Islet precursor cell (in vitro differentiated cells): ENCODE measurements around the gene SIX2.

Experiments
- DNase-seq: peaks from one replicate; pipeline ENCODE4 v3.0.0-alpha.2; 2018

Gene SIX2

DNA sequence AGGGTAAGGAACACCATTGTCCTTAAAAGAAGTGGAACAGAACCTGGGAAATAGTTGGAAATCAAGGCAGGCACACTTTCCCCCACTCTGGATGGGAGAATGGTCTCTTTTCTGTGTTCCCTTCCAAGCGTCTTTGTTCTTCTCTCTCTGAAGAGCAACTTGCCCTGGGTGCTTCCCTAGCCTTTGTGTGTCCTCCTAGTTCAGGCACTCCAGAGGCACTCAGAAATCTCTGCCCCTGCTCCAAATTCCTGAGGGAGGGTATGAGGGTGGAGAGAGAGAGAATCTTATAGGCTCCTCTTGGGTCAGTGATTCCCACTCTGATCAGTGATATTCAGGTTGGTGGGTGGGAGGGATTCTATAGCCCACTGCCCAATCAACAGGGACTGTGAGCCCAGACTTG lies 8.8 kb upstream of the SIX2 start:
- DNase-seq, result no peak

DNA sequence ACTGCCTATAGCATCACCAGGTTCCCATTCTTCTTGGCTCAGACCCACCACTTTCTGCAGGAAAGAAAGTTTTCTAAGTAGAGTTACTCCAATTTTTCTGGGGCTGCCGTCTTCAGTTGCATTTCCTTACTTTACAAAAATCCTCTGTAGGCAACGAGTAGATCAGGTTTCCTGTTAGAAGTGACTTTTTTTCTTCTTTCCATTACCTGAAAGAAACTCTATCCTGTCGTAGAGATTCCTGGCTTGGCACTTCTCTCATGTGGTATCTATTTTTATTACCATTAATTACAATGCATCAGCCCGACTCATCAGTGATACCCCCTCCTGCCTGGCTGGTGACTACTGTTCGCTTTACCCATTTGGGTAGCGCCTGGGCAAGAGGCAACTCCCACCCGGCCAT lies 5.6 kb upstream of the SIX2 start:
- DNase-seq, result no peak

DNA sequence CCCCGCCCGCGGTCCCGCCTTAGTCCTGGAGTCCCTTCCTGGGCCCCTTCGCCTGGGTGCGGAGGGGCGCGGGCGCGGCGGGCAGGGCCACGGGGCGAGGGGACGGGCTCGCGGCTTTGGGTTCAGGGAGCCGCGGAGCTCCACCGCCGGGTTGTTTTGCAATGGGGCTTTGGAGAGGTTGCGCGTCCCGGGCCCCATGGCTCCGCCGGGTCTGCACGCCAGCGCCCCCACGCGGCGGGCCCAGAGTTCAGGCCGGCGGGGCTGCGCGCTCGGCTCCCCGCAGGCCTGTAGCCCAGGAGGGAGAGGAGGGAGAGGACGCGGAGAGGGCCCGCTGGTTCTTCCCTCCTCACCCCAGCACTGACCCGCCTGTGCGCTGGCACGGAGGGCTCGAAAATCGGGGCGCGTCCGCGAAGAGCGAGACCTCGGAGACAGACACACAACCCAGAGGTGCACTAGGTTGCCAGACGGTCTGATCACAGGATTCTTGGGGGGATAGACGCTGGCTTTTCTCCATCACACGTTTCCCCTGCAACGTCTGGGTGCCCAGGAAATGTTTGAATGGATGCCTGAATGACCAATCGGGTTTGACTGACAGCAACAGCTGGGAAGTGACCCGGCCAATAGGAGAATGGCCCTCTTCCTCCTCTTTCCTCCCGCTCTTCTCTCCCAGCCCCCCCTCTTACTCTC lies 4.9 kb upstream of the SIX2 start:
- DNase-seq, result peak; percentile 88

DNA sequence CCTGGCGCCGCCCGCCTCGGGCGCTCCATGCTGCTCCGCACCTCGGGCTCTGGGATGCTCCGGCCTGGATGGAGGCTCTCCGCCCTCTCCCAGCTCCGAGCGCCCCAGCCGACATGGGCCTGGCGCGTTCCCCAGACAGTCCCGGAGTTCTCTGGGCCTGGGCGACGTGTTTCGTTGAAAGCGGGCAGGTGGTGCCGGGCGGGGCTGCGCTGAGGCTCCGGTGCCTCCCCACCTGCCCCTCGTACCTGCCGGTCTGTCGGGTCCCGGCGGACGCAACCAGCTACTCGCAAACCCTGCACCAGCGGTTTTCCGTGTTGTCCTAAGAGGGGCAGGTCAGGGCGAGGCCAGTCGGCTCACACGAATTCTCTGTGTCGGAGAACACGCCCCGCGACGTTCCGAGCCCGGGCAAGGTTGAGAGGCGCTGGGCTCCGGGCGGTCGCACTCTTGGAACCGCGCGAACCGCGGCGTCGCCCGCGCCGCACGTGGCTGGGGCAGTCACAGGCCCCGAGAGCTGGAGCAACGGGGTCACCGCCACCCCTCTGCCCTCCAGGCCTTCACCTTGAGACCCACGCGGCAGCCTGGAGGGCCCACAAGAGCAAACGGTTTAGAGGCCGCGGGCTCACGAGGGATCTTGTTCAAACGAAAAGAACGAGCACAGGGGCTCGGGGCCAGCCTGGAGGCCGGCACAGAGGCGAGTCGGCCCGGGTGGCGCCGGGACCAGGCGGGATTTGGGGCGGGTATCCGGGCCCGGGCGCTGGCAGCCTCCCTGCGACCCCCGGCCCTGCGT lies 4.2 kb upstream of the SIX2 start:
- no peak for DNase-seq

DNA sequence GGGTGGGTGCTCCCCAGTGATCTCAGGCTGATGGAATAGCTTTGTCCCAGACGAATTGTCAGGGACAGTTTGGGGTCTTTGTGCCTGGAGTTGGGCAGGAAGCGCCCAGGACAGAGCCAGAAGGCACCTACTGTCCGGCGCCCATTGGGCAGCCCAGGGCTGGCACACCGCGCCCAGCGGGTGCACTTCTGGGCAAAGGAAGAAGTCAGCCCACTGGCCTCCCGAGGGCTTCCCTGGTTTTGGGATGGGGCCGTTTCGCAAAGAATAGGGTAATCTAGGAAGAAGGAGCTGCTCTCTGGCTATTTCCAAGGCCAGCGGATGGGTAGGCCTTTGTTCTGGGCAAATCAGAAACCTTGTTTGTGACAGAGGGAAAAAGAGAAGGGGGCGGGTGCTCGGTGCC lies 3.5 kb upstream of the SIX2 start:
- DNase-seq, result no peak

DNA sequence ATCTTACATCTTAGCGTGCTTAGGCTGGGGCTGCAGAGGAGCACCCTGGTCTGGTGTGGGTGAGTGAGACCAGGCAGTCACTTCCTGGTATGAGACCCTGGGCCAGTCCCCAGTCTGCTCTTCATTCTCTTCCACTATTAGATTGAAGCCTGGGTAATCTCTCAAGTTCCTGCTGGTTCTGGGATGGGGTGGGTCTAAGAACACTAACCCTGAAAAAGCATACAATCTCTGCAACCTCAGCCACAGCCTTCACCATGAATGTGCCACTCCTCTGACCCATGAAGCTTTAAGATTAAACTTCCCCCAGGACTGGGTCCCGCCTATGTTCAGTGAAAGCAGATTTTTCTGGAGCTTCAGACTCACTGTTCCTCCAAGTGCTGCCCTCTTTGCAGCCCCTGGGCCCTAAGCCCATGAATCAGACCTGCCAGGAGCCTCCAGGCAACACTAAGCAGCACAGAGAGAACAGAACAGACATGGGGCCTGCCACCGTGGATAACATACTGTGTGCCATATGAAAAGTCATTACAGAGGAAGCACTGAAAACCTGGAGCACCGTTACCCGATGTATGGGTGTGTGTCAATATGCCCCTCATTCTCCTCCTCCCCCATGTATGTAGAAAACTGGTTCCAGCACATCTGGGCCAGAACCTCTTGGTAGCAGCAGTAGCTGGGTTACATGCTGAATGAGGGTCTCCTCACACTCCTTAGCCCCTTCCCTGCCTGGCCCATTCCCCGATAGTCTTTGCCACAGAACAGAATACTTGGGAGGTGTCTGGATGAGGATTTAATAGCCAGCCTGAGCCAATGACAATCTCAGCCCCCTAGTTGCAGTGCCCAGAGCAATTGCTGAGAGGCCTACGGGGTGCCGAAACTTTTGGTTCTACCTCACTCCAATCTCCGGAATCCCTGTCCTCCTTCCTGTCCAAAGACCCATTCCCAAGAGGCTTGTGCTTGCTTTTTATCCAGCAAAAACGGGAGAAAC lies 2.7 kb upstream of the SIX2 start:
- DNase-seq, result no peak

DNA sequence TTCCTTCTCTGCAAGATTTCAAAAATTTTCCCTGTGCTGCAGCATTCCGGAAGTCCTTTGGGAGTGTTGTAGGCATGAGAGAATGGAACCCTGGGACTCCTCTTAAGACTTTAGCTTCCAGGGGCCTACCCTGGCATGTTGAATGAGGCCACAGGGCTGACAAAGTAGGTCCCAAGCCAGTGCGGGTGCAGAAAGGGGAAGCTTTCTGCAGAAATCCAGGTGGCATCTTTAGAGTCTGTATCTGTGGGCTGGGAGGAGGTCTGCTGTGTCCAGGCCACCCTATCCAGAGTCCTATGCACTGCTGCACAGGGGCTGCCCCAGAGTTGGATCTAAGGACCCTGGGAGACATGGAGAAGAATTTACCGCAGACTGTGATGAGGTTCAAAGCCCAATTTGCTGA lies 1.9 kb upstream of the SIX2 start:
- no peak for DNase-seq

DNA sequence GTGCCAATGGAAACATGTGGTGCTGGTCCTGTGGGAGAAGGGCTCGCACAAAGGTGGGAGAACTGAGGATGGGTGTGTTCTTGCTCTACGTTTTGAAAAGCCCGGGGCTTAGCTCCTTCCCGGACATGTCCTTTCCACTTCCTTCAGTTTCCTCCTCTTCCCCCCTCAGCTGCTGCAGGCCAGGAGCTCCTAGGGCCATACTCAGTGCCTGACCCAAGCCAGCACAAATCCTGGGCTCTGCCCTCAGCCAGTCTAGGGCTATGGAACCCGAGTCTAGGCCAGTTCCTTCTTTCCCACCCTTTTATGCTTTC lies 1.4 kb upstream of the SIX2 start:
- no peak for DNase-seq

DNA sequence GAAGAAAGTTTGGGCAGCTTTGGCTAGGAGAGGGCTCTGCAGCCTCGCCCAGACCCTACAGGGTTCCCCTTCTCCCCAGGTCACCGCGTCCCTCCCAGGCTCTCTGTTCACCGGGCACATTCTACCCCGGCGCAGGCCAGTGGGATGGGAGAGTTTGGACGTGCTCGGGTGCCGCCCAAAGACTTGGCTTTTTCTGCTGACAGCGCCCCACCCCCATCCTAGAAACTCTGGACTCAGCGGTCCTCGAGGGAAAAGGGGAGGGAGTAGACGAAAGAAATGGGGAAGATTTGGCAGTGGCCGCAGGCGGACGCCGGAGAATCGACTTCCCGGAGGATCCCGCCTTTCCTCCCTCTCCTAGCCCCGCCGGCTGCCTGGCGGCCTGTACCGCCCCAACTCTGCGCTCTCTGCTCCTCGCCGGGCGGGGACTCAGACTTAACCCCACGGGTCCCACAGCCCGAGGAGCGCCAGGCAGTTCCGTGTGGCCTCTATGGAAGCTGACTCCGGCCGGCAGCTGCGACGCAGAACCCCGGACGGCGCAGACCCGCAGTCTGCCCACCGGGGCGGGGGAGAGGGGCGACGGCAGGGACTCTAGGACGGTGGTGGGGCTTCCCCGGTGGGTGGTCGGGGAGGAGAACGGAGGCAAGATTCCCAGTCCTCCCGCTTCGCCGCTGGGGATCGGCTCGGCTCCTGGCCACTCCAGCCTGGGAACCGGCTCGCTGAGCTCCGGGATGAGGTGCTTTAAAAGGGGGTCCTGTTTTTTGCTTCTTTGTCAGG lies 863 bp upstream of the SIX2 start:
- DNase-seq, result peak; percentile 76

DNA sequence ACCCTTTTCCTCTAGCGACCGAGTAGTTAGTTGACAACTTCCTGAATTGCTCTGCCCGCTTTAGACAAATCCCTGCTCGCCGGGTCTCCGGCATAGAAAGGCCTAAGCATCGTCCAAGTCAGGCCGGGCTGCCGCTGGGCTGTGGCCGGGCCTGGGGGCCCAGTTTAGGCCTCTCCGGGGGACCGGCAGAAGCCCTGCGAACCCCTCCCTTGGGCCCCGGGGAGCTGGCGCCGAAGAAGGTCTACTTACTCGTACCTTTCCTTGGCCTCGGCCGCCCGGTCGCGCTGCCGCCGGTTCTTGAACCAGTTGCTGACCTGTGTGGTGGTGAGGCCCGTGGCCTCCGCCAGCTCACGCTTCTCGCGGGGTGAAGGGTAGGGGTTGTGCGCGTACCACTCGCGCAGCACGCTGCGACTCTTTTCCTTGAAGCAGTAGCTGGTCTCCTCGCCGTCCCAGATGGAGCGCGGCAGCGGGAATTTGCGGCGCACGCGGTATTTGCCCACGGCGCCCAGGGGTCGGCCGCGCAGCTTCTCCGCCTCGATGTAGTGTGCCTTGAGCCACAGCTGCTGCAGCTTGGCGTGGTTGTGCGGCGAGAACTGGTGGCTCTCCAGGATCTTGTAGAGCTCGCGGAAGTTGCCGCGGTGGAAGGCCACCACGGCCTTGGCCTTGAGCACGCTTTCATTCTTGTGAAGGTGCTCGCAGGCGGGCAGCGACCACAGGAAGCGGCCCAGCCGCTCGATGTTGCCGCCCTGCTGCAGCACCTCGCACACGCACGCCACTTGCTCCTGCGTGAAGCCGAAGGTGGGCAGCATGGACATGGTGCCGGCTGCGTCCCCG lies 739 bp downstream of the SIX2 start:
- peak; percentile 62 for DNase-seq

DNA sequence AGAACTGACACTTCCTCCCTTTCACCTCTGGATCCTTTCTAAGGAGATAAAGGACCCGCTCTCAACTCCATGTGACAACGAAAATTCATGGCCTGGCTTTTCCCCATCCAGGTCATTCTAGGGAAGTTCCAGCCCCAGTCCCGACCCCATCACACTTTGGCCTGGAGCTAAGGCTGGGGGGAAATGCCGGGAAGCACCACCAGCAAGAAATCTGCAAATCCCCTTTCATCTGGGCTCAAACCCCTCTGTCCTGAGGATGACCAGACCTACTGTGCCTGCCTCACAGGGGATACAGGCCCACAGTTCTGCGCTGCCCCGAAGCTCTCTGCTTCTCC lies 1.3 kb downstream of the SIX2 start:
- DNase-seq, result no peak

DNA sequence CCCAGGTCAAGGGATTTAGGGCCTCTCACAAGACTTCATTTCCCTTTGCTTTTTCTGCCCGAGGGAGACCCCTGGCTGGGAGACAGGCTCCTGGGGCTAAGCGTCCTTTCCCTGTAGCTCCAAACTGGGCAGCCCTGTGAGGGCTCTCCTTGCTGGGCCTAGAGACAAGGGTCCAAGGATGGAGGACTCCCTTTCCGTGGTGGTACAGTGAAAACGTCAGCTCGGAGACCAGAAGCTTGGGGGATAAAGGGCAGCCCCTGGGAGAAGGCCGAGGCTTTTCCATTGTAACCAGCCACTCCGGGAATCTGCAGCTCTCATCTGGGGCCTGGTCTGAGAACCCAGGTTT lies 2.3 kb downstream of the SIX2 start:
- no peak for DNase-seq

DNA sequence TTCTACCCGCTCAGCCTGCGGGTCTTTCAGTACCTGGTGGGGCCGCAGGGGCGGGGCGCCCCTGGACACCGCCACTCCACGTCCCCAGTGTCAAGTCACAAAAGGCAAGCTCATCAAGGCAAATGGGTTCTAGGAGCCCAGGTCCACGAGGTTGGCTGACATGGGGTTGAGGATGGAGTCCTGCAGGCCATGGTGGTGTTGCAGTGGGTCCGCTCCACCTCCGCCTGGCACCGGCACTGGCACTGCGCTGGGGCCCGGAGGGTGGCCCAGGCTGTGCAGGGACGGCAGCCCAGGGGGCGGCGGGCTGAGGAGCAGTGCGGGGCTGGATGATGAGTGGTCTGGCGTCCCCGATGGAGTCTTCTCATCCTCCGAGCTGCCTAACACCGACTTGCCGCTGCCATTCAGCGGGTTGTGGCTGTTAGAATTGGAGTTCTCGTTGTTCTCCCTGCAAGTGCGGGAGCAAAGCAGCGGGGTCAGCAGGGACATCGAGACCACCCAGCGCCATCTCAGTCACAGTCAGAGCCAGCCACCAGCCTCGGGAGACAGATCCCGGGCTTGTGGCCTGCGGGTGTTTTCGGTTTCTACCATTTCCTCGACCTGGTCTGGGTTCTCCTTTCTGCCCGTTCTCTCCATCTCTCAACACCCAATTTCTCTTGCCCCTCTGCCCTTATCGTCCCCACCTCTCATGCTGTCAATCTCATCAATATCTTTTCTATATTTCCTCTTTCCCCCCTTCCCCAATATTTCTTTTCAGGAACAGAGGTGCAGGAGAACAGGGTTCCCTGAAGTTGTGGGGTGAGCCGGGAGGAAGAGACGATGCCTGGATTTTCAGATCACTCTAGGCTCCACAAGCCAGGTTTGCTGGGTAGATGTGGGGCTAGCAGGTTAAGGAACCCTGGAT lies 3.0 kb downstream of the SIX2 start:
- DNase-seq, result no peak

DNA sequence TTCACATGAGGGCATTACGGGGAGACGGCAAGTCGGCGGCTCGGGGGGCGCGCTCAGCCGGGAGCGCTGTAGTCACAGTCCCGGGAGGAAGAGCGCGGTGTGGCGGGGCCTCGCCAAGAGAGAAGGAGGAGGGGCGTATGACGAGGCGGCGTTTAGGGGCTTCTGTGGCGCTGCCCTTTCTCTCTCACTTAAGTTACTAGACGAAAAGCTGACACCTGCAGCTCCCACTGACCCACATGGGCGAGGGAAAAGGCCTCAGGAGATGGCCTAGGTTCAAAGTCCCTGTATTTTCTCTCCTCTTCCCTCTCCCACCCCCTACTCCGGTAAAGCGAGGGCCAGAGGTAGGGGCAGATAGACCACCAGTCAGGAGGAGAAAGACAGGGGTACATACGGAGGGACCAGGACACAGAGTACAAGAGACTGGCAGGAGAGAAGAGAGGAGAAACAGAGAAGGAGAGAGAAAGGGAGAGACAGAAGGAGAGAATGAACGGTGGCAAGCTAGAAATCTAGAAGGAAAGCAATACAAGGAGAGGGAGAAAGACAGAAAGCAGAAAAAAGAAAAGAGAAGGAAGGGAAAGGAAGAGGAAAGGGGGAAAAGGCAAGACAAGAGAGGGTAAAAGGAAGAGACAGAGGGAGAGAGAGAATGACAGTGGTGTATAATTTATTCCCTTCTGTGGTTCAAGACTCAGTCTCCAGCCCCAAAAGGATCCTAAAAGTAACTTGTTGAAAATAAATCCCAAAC lies 3.8 kb downstream of the SIX2 start:
- no peak for DNase-seq

DNA sequence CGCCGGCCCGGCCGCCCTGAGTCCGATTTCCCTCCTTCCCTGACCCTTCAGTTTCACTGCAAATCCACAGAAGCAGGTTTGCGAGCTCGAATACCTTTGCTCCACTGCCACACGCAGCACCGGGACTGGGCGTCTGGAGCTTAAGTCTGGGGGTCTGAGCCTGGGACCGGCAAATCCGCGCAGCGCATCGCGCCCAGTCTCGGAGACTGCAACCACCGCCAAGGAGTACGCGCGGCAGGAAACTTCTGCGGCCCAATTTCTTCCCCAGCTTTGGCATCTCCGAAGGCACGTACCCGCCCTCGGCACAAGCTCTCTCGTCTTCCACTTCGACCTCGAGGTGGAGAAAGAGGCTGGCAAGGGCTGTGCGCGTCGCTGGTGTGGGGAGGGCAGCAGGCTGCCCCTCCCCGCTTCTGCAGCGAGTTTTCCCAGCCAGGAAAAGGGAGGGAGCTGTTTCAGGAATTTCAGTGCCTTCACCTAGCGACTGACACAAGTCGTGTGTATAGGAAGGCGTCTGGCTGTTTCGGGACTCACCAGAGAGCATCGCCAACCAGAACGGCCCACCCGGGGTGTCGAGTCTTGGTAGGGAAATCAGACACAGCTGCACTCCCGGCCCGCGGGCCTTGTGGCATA lies 4.6 kb downstream of the SIX2 start:
- peak; percentile 72 for DNase-seq

DNA sequence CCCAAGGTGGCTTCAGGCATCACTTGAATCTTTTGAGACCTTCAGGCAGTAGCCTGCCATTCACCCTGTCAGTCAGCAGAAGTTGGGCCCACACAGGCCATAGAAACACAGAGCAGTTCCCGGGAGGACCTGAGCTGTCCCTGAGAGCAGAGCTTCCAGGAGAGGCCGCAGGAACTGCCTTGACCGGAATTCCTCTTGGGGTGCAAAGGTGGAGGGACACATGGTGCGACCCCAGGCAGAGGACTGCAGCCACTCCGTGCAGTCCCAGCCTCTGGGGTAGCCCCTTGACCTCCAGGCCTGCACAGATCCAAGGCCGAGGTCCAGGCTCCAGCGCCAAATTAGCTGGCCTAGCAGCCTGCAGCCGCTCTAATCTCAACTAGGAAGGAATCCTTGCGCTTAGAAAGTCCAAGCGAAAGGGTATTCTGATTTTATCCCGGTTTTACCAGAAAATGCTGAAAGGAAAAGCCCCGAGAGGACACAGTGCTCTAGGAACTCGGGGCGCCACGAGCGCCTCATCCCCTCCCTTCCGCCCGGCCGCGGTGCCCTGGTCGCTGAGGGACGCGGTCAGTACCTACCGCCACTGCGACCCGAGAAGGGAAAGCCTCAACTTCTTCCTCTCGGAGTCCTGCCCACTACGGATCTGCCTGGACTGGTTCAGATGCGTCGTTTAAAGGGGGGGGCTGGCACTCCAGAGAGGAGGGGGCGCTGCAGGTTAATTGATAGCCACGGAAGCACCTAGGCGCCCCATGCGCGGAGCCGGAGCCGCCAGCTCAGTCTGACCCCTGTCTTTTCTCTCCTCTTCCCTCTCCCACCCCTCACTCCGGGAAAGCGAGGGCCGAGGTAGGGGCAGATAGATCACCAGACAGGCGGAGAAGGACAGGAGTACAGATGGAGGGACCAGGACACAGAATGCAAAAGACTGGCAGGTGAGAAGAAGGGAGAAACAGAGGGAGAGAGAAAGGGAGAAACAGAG lies 5.4 kb downstream of the SIX2 start:
- no peak for DNase-seq

DNA sequence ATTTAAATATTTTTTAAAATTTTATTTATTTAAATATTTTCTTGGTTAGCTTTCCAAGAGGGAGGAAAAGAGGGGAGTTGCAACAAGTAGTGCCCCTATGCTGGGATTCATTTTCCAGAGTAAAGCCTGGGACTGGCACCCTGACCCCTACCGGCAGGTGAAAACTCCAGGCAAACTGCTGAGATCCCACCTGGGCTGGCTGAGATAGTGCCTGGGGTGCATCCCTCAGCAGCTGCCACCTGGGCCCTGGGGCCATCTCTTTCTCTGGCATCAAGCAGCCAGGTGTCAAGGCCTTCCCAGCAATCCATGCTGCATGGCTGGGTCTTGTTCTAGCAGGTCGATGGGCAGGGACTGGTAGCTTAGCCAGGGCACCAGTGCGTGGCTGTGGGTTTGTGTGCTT lies 6.6 kb downstream of the SIX2 start:
- DNase-seq, result no peak

DNA sequence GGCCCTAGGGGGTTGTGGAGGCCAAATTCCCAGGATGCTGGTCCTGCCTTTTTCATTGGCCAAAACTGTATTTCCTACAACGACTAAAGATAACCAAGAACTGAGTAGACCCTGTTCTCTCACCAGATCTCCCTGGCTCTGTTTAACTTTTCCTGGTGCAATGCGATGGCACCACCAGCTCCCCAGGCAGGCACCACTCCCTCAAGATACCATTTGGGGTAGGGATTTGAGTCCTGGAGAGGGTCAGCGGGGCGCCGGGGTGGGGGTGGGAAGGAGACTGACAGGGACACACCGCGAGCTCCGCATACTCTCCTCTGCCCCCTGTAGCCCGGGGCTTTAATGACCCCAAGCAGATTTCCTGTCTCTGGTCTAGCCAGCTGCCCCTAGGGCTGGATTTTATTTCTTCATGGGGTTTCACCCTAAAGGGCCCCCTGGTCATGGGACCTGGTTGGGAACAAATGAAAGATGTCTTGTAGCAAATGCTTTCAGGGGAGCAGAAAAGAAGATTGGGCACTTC lies 7.3 kb downstream of the SIX2 start:
- DNase-seq, result no peak
